ENCODE results near the gene PITX2. TPM values are rescaled to one million over a fixed set of nuclear protein-coding genes. Genes with fewer than 3 reads are reported as not detected.

Gene PITX2
- total RNA-seq, 5 donors from 2014 or later (not counting 1 experiment from before 2014, with no cell fraction given) = not detected

DNA sequence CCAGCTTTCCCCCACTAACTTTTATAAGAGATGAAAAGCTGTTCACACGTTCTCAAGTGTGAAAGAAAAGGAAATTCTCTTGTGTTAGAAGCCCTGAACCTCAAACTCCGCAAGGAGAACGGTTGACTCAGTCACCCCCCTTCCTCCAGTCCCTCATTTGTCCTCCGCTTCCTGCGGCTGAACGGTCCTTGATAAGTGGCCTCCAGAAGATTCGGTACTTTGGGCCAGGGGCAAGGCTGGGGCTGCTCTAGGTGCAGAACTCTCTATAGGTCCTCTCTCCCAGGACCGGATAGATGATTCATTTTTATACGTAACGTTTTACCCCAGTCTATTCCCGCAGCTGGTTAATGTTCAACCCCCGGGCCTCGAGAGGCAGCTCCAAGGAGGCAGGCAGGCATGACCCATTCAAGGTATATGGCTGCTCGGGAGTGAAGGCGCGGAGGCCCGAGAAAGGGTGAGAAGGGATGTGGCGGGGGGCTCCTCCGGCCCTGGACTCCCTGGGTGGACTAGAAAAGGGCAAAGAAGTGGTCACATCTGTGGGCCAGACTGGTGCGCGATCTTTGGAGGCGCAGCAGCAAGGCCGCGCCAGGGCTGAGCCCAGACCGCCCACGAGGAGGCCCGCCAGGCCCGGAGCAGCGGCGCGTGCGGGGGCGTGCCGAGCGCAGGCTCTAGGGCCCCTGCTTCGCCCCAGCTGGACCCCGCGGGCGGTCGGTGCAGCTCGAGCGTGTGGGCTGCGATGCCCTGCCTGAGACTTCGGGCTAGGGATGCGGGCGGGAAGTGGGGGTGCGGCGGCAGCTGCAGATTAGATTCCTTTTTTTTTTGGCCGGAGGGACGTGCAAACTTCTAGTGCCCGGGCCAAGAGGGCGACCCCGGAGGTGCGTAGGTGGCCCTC, 11.7 kb downstream of the PITX2 start:
- Histone ChIP-seq H3K27me3 (replicated peaks in 1 of 2; ENCODE audit: control insufficient read depth in 2 of 2, extremely low read depth in 1 of 2, insufficient read depth in 2 of 2, low read length in 1 of 2) (peaks cover 27 to 60% of the 10 kb centered on the region in 2 experiments), H3K4me1 (ENCODE audit: control insufficient read depth in 1 of 2, extremely low read depth in 1 of 2, insufficient read depth in 2 of 2, low read length in 2 of 2) (peaks cover 0 to 12% of the 10 kb centered on the region in 2 experiments), H3K36me3 (ENCODE audit: control insufficient read depth in 2 of 2, extremely low read depth in 1 of 2, insufficient read depth in 1 of 2, low read length in 1 of 2) (no peaks in the 10 kb centered on the region), H3K4me3 (ENCODE audit: control insufficient read depth in 1 of 2, extremely low read depth in 1 of 2, low read length in 1 of 2) (no peak overlapping the region), H3K9me3 (no peaks in the 10 kb centered on the region), H3K27ac (ENCODE audit: low read length) (no peak overlapping the region)
- H3K4me1 Mint-ChIP-seq = peaks cover 6 to 10% (median 9%) of the 10 kb centered on the region in 3 donors
- DNase-seq = no peak
- no peak for ATAC-seq (replicated peaks in 1 of 4)
- no peak overlapping the region for H3K27ac Mint-ChIP-seq
- ChIA-PET POLR2A (no interaction called here), CTCF (interaction anchor here in 1 of 2 donors (0.6 kb wide), 1 partner anchor 13 kb away, joined by 3 read pairs; no protein-coding TSS in a partner anchor)
- no peaks in the 10 kb centered on the region for H3K36me3 Mint-ChIP-seq
- H3K27me3 Mint-ChIP-seq = peaks cover 54 to 69% of the 10 kb centered on the region in 2 donors
- no peak overlapping the region for H3K4me3 Mint-ChIP-seq
- WGBS (ENCODE audit: insufficient coverage) = 9% methylated on average over 44 of the region's 54 CpGs
- H3K9me3 Mint-ChIP-seq = no peaks in the 10 kb centered on the region

DNA sequence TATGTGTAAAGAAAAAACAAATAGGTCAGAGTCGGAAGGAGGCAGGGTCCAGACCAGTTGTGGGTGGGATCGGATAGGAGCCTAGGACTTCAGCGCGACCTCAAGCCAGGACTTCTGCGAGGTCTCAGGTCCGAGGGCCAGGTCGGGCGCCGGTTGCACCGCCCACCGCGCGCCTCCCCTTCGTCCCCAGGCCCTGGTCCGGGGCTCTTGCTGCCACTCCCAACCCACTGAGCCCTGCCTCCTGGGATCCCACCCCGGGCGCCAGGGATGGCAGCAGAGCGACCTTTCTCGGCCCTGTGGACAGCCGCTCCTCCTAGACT, 12.3 kb downstream of the PITX2 start:
- ChIA-PET POLR2A (no interaction called here), CTCF (no interaction called here)
- Mint-ChIP-seq H3K4me3 (no peak overlapping the region), H3K4me1 (peaks cover 3 to 7% (median 5%) of the 10 kb centered on the region in 3 donors), H3K9me3 (no peaks in the 10 kb centered on the region), H3K27me3 (peaks cover 47 to 63% of the 10 kb centered on the region in 2 donors), H3K27ac (no peak overlapping the region), H3K36me3 (no peaks in the 10 kb centered on the region)
- ATAC-seq (replicated peaks in 1 of 4) (no peak), DNase-seq (no peak)
- peaks cover 0 to 9% of the 10 kb centered on the region in 2 experiments for H3K4me1 ChIP-seq (ENCODE audit: control insufficient read depth in 1 of 2, extremely low read depth in 1 of 2, insufficient read depth in 2 of 2, low read length in 2 of 2)
- H3K27me3 ChIP-seq (replicated peaks in 1 of 2; ENCODE audit: control insufficient read depth in 2 of 2, extremely low read depth in 1 of 2, insufficient read depth in 2 of 2, low read length in 1 of 2) = peaks cover 27 to 54% of the 10 kb centered on the region in 2 experiments
- 14% methylated on average over 13 of the region's 20 CpGs for WGBS (ENCODE audit: insufficient coverage)
- H3K36me3 ChIP-seq (ENCODE audit: control insufficient read depth in 2 of 2, extremely low read depth in 1 of 2, insufficient read depth in 1 of 2, low read length in 1 of 2) = no peaks in the 10 kb centered on the region
- no peaks in the 10 kb centered on the region for H3K9me3 ChIP-seq
- H3K27ac ChIP-seq (ENCODE audit: low read length) = no peak overlapping the region
- no peak overlapping the region for H3K4me3 ChIP-seq (ENCODE audit: control insufficient read depth in 1 of 2, extremely low read depth in 1 of 2, low read length in 1 of 2)

DNA sequence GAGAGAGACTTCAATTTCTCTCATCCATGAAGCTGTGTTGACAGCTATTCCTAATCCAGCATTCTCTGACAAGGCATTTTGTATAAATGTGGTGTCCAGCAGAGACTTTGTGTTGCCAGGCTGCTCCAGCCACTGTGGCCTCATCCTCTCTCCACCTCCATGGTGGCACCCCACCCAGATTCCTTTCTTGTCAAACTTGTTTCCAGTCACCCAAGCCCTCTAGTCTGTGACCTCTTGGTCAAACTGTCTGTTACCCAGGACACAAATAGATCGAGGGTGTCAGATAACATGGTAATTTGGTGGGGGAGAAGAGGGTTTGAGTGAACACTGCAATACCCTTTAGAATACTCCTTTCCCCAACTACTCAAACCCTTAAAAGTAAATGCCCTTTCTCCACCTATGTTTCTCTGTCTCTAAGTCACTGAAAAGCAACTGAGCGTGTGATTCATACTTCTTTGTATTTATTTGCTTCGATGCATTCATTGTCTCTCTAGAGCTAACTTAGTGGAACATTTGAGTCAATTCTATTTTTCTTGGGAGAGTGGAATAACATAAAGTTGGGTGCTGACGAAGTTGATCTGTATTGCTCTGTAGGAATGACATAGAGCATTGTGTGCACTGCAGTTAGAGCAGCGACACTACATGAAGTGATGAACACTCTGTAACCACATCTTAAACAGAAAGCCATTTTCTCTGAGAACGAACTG, 13.7 kb downstream of the PITX2 start:
- CTCF ChIA-PET = no interaction called here

DNA sequence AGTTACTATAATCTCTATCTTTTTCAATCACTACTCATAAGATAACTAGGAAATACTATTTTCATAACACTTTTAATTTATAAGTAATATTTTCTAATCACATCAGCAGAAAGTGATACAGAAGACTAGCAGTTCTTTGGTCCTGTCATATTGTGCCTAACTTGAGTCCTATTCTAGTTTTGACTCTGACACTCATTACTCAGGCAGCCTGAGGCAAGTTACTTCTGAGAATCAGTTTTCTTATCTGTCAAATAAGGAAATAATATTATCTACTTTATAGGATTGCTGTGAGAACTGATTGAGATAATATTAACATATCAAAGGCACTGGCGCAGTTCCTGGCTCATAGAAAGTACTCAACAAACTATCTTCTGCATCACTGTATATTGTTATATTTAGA, 17.8 kb downstream of the PITX2 start:
- no CpG with 5 or more reads among the region's 1 CpG for WGBS (ENCODE audit: insufficient coverage)
- ChIA-PET POLR2A (no interaction called here), CTCF (no interaction called here)
- Mint-ChIP-seq H3K4me3 (no peak overlapping the region), H3K4me1 (no peaks in the 10 kb centered on the region), H3K27ac (no peak overlapping the region), H3K36me3 (no peaks in the 10 kb centered on the region), H3K27me3 (peaks cover 33 to 47% of the 10 kb centered on the region in 2 donors), H3K9me3 (peaks cover 0 to 4% (median 0%) of the 10 kb centered on the region in 3 donors)
- Histone ChIP-seq H3K4me3 (ENCODE audit: control insufficient read depth in 1 of 2, extremely low read depth in 1 of 2, low read length in 1 of 2) (no peak overlapping the region), H3K4me1 (ENCODE audit: control insufficient read depth in 1 of 2, extremely low read depth in 1 of 2, insufficient read depth in 2 of 2, low read length in 2 of 2) (no peaks in the 10 kb centered on the region), H3K36me3 (ENCODE audit: control insufficient read depth in 2 of 2, extremely low read depth in 1 of 2, insufficient read depth in 1 of 2, low read length in 1 of 2) (no peaks in the 10 kb centered on the region), H3K27me3 (replicated peaks in 1 of 2; ENCODE audit: control insufficient read depth in 2 of 2, extremely low read depth in 1 of 2, insufficient read depth in 2 of 2, low read length in 1 of 2) (peaks cover 8 to 17% of the 10 kb centered on the region in 2 experiments), H3K9me3 (no peaks in the 10 kb centered on the region), H3K27ac (ENCODE audit: low read length) (no peak overlapping the region)
- ATAC-seq (replicated peaks in 1 of 4) (no peak), DNase-seq (no peak)

More for the DNA sequence above, 13.7 kb downstream of the PITX2 start:
- no peaks in the 10 kb centered on the region for H3K9me3 Mint-ChIP-seq
- Histone ChIP-seq H3K4me3 (ENCODE audit: control insufficient read depth in 1 of 2, extremely low read depth in 1 of 2, low read length in 1 of 2) (no peak overlapping the region), H3K36me3 (ENCODE audit: control insufficient read depth in 2 of 2, extremely low read depth in 1 of 2, insufficient read depth in 1 of 2, low read length in 1 of 2) (no peaks in the 10 kb centered on the region), H3K27ac (ENCODE audit: low read length) (no peak overlapping the region), H3K9me3 (no peaks in the 10 kb centered on the region), H3K4me1 (ENCODE audit: control insufficient read depth in 1 of 2, extremely low read depth in 1 of 2, insufficient read depth in 2 of 2, low read length in 2 of 2) (peaks cover 0 to 6% of the 10 kb centered on the region in 2 experiments), H3K27me3 (replicated peaks in 1 of 2; ENCODE audit: control insufficient read depth in 2 of 2, extremely low read depth in 1 of 2, insufficient read depth in 2 of 2, low read length in 1 of 2) (peaks cover 27 to 41% of the 10 kb centered on the region in 2 experiments)
- no CpG with 5 or more reads among the region's 6 CpGs for WGBS (ENCODE audit: insufficient coverage)
- peaks cover 39 to 52% of the 10 kb centered on the region in 2 donors for H3K27me3 Mint-ChIP-seq
- no peak overlapping the region for H3K4me3 Mint-ChIP-seq
- no peak overlapping the region for H3K27ac Mint-ChIP-seq
- no peak for DNase-seq
- POLR2A ChIA-PET = no interaction called here
- H3K4me1 Mint-ChIP-seq = peaks cover 0 to 7% (median 5%) of the 10 kb centered on the region in 3 donors
- ATAC-seq (replicated peaks in 1 of 4) = no peak
- H3K36me3 Mint-ChIP-seq = no peaks in the 10 kb centered on the region

DNA sequence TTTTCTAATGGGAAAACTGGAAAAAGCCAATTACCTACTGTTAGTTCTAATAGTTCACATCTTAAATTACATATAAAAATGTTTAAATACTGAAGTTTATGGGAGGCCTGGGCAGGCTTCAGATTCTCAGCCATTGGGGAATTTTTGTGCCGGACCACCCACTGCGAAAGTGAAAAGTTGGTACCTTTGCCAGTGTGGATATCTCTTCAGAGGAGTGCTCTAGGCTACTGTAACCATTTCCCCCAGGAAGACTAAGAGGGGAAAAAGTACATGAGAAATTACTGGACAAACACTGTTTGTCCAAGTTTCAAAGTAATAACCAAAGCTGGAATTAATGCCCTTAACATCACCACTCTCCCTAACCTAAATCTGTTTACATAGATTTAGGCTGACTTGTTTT, 20.8 kb downstream of the PITX2 start:
- DNase-seq = no peak
- Mint-ChIP-seq H3K4me3 (no peak overlapping the region), H3K36me3 (no peaks in the 10 kb centered on the region), H3K9me3 (peaks cover 3 to 9% (median 6%) of the 10 kb centered on the region in 3 donors), H3K27me3 (peaks cover 18 to 34% of the 10 kb centered on the region in 2 donors), H3K4me1 (no peaks in the 10 kb centered on the region), H3K27ac (no peak overlapping the region)
- Histone ChIP-seq H3K27me3 (replicated peaks in 1 of 2; ENCODE audit: control insufficient read depth in 2 of 2, extremely low read depth in 1 of 2, insufficient read depth in 2 of 2, low read length in 1 of 2) (peaks cover 0 to 6% of the 10 kb centered on the region in 2 experiments), H3K9me3 (no peaks in the 10 kb centered on the region), H3K4me3 (ENCODE audit: control insufficient read depth in 1 of 2, extremely low read depth in 1 of 2, low read length in 1 of 2) (no peak overlapping the region), H3K27ac (ENCODE audit: low read length) (no peak overlapping the region), H3K4me1 (ENCODE audit: control insufficient read depth in 1 of 2, extremely low read depth in 1 of 2, insufficient read depth in 2 of 2, low read length in 2 of 2) (no peaks in the 10 kb centered on the region), H3K36me3 (ENCODE audit: control insufficient read depth in 2 of 2, extremely low read depth in 1 of 2, insufficient read depth in 1 of 2, low read length in 1 of 2) (no peaks in the 10 kb centered on the region)
- ATAC-seq (replicated peaks in 1 of 4) = no peak
- ChIA-PET CTCF (no interaction called here), POLR2A (no interaction called here)
- WGBS (ENCODE audit: insufficient coverage) = 100% methylated on average over 2 of the region's 2 CpGs

DNA sequence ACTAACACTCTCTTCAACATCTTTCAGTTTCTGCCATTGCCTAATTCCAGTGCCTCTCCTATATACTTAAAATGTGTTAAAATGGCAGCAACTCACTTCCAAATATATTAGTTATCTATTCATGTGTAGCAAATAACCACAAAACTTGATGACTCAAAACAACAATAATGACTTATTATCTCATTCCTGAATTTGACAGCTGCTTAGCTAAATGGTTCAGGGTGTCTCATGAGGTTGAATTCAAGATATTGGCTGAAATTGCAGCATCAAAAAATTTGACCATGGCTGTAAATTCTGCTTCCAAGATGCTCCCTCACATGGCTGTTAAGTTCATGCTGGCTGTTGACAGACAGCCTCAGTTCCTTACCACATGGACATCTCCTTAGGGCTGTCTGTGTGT, 25.3 kb downstream of the PITX2 start:
- H3K27me3 Mint-ChIP-seq = peaks cover 12 to 21% of the 10 kb centered on the region in 2 donors
- H3K27ac ChIP-seq (ENCODE audit: low read length) = no peak overlapping the region
- peaks cover 9 to 16% (median 16%) of the 10 kb centered on the region in 3 donors for H3K9me3 Mint-ChIP-seq
- no peaks in the 10 kb centered on the region for H3K4me1 ChIP-seq (ENCODE audit: control insufficient read depth in 1 of 2, extremely low read depth in 1 of 2, insufficient read depth in 2 of 2, low read length in 2 of 2)
- H3K36me3 Mint-ChIP-seq = no peaks in the 10 kb centered on the region
- POLR2A ChIA-PET = no interaction called here
- DNase-seq (no peak), ATAC-seq (replicated peaks in 1 of 4) (no peak)
- no peak overlapping the region for H3K4me3 ChIP-seq (ENCODE audit: control insufficient read depth in 1 of 2, extremely low read depth in 1 of 2, low read length in 1 of 2)
- no peaks in the 10 kb centered on the region for H3K36me3 ChIP-seq (ENCODE audit: control insufficient read depth in 2 of 2, extremely low read depth in 1 of 2, insufficient read depth in 1 of 2, low read length in 1 of 2)
- peaks cover 0 to 2% of the 10 kb centered on the region in 2 experiments for H3K27me3 ChIP-seq (replicated peaks in 1 of 2; ENCODE audit: control insufficient read depth in 2 of 2, extremely low read depth in 1 of 2, insufficient read depth in 2 of 2, low read length in 1 of 2)
- CTCF ChIA-PET = interaction anchor here in 1 of 2 donors (0.6 kb wide), 1 partner anchor 353 kb away, joined by 6 read pairs; no protein-coding TSS in a partner anchor
- no peaks in the 10 kb centered on the region for H3K4me1 Mint-ChIP-seq
- no peak overlapping the region for H3K27ac Mint-ChIP-seq
- H3K9me3 ChIP-seq = no peaks in the 10 kb centered on the region
- H3K4me3 Mint-ChIP-seq = no peak overlapping the region
